T follicular helper cell (primary cell): ENCODE results near the gene CFDP1.

ENCODE experiments used
- DNase-seq: peaks from one replicate; pipeline ENCODE4 v3.0.0-alpha.2; 2020; ENCODE audit warnings: low read depth

Gene CFDP1

GRCh38 chr16:75251280-75252048, 181.8 kb downstream of the CFDP1 start, which contains the start of gene BCAR1:
TSS of gene BCAR1 (minus strand) at chr16:75251624. CDS start at chr16:75251482, 142 bp downstream.
- no peak for DNase-seq

- DNase-seq: no peak
Measured at GRCh38 chr16:75250809-75251279, 182.5 kb downstream of the CFDP1 start.

GRCh38 chr16:75250089-75250808, 183.1 kb downstream of the CFDP1 start:
- DNase-seq: no peak

GRCh38 chr16:75249441-75249840, 183.9 kb downstream of the CFDP1 start:
- DNase-seq: no peak

GRCh38 chr16:75248536-75249380, 184.5 kb downstream of the CFDP1 start:
- DNase-seq: no peak

- no peak for DNase-seq
Measured at GRCh38 chr16:75248142-75248535, 185.2 kb downstream of the CFDP1 start.

DNA sequence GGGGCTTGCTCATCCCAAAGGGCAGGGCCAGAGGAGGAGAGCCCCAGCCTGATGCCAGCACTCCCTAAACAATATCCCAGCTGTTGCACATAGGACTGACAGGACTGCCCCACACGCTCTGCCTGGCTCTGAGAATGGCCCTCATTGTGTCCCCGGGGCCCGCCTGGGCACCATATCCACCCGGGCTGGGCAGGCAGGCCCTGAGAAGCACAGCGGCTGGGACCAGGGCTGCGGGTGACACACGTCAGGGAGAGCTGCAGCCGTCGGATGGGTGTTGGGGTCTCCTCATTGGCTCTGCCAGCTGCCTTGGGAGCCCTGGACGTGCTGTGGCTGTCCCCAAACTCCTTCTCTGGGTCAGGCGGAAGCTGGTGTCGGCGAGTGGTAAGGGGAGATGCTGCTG, 186.1 kb downstream of the CFDP1 start:
- no peak for DNase-seq

DNA sequence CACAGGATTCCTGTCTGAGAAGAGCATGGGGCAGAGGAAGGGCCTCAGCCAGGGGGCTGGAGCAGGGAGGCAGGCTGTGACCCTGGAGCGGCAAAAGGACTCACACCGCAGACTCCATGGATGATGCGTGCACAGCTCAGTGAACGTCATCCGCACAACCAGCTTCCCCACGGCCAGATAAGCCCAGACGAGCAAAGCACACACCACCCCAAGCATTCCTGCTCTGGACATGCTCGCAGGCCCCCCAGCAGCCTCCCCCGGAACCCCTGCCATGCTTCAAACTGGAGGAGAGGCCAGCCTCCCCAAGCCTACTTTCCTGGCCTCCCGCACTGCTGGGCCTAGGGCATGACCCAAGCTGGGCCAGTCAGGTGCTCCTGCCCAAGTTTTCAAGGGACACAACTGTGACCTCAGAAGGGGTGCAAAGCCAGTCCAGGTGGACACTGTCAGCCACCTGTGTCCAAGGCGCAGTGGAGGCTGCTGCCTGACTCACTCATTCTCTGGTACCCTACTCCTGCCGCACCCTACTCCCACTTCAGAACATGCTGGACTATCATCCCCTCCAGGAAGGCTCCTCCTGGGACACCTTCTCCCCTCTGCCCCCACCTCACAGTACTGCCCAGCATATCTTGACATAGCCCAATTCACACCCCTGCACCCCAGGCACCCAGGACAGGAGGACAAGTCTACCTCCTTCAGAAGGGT, 186.6 kb downstream of the CFDP1 start:
- DNase-seq: no peak

GRCh38 chr16:75244844-75245758, 188.2 kb downstream of the CFDP1 start:
- no peak for DNase-seq

DNA sequence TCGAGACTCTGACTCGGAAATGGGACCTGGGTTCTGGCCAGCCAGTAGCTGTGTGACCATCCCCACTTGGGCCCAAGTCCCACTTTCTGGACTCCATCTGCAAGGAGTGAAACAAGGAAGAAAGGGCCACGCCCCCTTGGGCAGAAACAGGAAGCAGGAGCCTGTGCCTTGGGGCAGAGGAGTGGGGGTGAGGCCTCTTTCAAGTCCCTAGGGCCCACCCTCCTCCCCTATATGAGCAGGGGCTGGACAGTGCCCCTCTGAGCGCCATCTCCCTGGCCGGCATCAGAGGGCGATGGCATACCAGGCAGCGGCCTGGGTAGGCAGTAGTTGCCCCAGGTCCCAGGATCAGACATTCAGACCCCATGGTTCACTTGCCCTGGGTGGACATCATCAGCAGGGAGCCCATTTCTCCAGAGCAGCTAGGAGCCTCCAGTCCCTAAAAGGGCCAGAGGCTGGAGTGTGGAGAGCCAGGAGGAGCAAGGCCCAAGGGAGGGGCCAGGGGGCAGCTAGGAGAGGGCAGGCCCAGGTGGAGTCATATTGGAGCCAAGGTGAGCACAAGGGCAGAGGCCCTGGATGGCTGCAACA, 189.0 kb downstream of the CFDP1 start:
- no peak for DNase-seq
